HL-60 (cell line): ENCODE measurements around the gene ARHGEF12.

ENCODE experiments used
- DNase-seq, 2 experiments: peaks; one replicate each; pipeline ENCODE4 v3.0.0-alpha.2; 2010 to 2020; ENCODE audit warnings: low read depth in 1 of 2, low spot score in 1 of 2
- H3K27ac ChIP-seq: fragments of 250-450 bp; sonication (Bioruptor Pico); replicated peaks from 2 replicates; pipeline ENCODE4 v1.5.1; 2020; ENCODE audit warnings: mild to moderate bottlenecking, moderate library complexity
- H3K27me3 ChIP-seq: fragments of 250-450 bp; sonication (Bioruptor Pico); 2 replicates; pipeline ENCODE4 v1.5.1; 2021; ENCODE audit warnings: mild to moderate bottlenecking, moderate library complexity; ENCODE audit not compliant: insufficient read depth, poor library complexity, severe bottlenecking
- H3K4me3 ChIP-seq: replicated peaks from 2 replicates; pipeline ENCODE4 v1.5.1; 2011; ENCODE audit warnings: mild to moderate bottlenecking, control low read depth, low read length; ENCODE audit not compliant: insufficient read depth
- GABPA ChIP-seq: IDR thresholded peaks from 2 replicates; pipeline ENCODE4 v1.6.1; 2012; ENCODE audit warnings: low read depth
- POLR2AphosphoS5 ChIP-seq: IDR thresholded peaks from 2 replicates; pipeline ENCODE4 v1.6.1; 2012; ENCODE audit warnings: low read depth
- REST ChIP-seq: IDR thresholded peaks from 2 replicates; pipeline ENCODE4 v1.6.1; 2012; ENCODE audit warnings: low read depth; ENCODE audit not compliant: insufficient replicate concordance
- SPI1 ChIP-seq: IDR thresholded peaks from 2 replicates; pipeline ENCODE4 v1.6.1; 2012; ENCODE audit warnings: low read depth, mild to moderate bottlenecking, borderline replicate concordance
- TF ChIP-seq, protein P1 (sequence below): IDR thresholded peaks from one replicate; pipeline ENCODE4 v1.5.1; 2011; ENCODE audit warnings: low read length, control low read depth, inconsistent platforms; ENCODE audit not compliant: insufficient read depth

Gene ARHGEF12

DNA sequence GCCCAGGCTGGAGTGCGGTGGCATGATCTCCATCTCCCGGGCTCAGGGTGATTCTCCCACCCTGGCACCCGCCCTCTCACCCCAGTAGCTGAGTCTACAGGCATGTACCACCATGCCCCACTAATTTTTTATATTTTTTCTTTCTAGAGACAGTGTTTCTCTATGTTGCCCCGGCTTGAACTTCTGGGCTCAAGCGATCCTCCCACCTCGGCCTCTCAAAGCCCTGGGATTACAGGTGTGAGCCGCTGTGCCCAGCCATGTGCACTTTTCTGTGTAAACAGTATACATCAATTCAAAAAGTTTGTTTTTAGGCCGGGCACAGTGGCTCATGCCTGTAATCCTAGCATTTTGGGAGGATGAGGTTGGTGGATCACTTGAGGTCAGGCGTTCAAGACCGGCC is 190.0 kb downstream of the ARHGEF12 start:
- Histone ChIP-seq H3K27me3 (peaks cover 2% of the 10 kb centered on the region), H3K4me3 (no peak overlapping the region), H3K27ac (no peak overlapping the region)
- no peak for DNase-seq
- TF ChIP-seq GABPA = no peak
- TF ChIP-seq, protein P1, sequence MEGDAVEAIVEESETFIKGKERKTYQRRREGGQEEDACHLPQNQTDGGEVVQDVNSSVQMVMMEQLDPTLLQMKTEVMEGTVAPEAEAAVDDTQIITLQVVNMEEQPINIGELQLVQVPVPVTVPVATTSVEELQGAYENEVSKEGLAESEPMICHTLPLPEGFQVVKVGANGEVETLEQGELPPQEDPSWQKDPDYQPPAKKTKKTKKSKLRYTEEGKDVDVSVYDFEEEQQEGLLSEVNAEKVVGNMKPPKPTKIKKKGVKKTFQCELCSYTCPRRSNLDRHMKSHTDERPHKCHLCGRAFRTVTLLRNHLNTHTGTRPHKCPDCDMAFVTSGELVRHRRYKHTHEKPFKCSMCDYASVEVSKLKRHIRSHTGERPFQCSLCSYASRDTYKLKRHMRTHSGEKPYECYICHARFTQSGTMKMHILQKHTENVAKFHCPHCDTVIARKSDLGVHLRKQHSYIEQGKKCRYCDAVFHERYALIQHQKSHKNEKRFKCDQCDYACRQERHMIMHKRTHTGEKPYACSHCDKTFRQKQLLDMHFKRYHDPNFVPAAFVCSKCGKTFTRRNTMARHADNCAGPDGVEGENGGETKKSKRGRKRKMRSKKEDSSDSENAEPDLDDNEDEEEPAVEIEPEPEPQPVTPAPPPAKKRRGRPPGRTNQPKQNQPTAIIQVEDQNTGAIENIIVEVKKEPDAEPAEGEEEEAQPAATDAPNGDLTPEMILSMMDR = no peak
- no peak for TF ChIP-seq REST
- no peak for TF ChIP-seq SPI1
- no peak for TF ChIP-seq POLR2AphosphoS5

GRCh38 chr11:120527111-120527761 is 191.0 kb downstream of the ARHGEF12 start:
- peaks cover 2% of the 10 kb centered on the region for H3K27me3 ChIP-seq
- no peak overlapping the region for H3K27ac ChIP-seq
- no peak for DNase-seq
- H3K4me3 ChIP-seq = no peak overlapping the region
- TF ChIP-seq REST = no peak
- TF ChIP-seq, protein P1 = no peak
- TF ChIP-seq POLR2AphosphoS5 = no peak
- no peak for TF ChIP-seq GABPA
- TF ChIP-seq SPI1 = no peak

DNA sequence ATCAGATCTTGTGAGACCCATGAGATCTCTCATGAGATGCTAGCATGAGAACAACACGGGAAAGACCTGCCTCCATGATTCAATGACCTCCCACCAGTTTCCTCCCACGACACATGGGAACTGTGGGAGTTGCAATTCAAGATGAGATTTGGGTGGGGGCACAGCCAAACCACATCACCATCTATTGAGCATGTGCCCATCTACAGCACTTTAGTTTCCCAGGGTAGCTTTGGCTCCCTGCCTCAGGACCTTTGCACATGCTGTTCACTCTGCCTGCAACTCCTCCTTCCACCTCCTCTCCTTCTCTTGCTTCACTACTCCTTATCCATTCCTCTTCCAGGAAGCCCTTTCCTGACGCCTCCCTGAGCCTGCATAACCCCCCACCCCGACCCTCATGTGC is 192.5 kb downstream of the ARHGEF12 start:
- no peak for DNase-seq
- Histone ChIP-seq H3K4me3 (no peak overlapping the region), H3K27me3 (peaks cover 2% of the 10 kb centered on the region), H3K27ac (no peak overlapping the region)
- TF ChIP-seq, protein P1 = no peak
- TF ChIP-seq SPI1 (no peak), REST (no peak), GABPA (no peak), POLR2AphosphoS5 (no peak)
